PC-3 (cell line): Measurements from ENCODE around the gene ARSB.

ENCODE experiments used
- CTCF ChIP-seq: fragments of 300-600 bp; sonication (generic); conservative IDR thresholded peaks from 2 replicates; pipeline ENCODE4 v1.5.1; 2017; ENCODE audit warnings: antibody characterized with exemption, low read depth, mild to moderate bottlenecking, low read length
- EZH2phosphoT487 ChIP-seq: fragments of 300-600 bp; sonication (generic); IDR thresholded peaks from 2 replicates; pipeline ENCODE4 v1.6.1; 2018; ENCODE audit warnings: mild to moderate bottlenecking, antibody characterized with exemption, low read length, borderline replicate concordance

- no peak for TF ChIP-seq CTCF
- TF ChIP-seq EZH2phosphoT487: no peak
Observed at GRCh38 chr5:78811866-78812265, 173.2 kb downstream of the ARSB start.
